Brain microvascular endothelial cell (primary cell): Measurements from ENCODE around the gene SOX5.

Experiments used
- DNase-seq: peaks from one replicate; pipeline ENCODE4 v3.0.0-alpha.2; 2020
- H3K27ac ChIP-seq: fragments of 250-450 bp; sonication (Bioruptor Pico); 2 replicates; pipeline ENCODE4 v1.5.1; 2020; ENCODE audit warnings: mild to moderate bottlenecking, moderate library complexity
- H3K27me3 ChIP-seq: fragments of 250-450 bp; sonication (Bioruptor Pico); replicated peaks from 2 replicates; pipeline ENCODE4 v1.5.1; 2020; ENCODE audit warnings: mild to moderate bottlenecking
- H3K36me3 ChIP-seq: fragments of 250-450 bp; sonication (Bioruptor Pico); replicated peaks from 2 replicates; pipeline ENCODE4 v1.5.1; 2020; ENCODE audit warnings: mild to moderate bottlenecking
- H3K4me3 ChIP-seq: 2 replicates; pipeline ENCODE4 v1.5.1; 2011; ENCODE audit warnings: low read depth, mild to moderate bottlenecking, control low read depth, low read length, moderate library complexity
- CTCF ChIP-seq: IDR thresholded peaks from 2 replicates; pipeline ENCODE4 v1.5.1; 2011; ENCODE audit warnings: low read depth, mild to moderate bottlenecking, moderate library complexity, low read length, control low read depth, inconsistent platforms; ENCODE audit errors: missing control alignments
- in situ Hi-C: cut with HindIII; loops from 2 replicates; pipeline ENCODE4 v1.10.0; 2017; ENCODE audit warnings: low sequenced_read_pairs, low pct_ligation_motif_present

Gene SOX5

GRCh38 chr12:23662966-23663365 is 286.5 kb downstream of the SOX5 start:
- H3K4me3 ChIP-seq = no peak overlapping the region
- in situ Hi-C loops = no loop called here
- no peak for TF ChIP-seq CTCF
- H3K27ac ChIP-seq = no peak overlapping the region
- H3K27me3 ChIP-seq = no peaks in the 10 kb centered on the region
- H3K36me3 ChIP-seq = no peaks in the 10 kb centered on the region
- no peak for DNase-seq

GRCh38 chr12:23659131-23659530 is 290.3 kb downstream of the SOX5 start:
- DNase-seq = no peak
- TF ChIP-seq CTCF = no peak
- H3K4me3 ChIP-seq = no peak overlapping the region
- in situ Hi-C loops = no loop called here
- no peaks in the 10 kb centered on the region for H3K36me3 ChIP-seq
- H3K27me3 ChIP-seq = no peaks in the 10 kb centered on the region
- no peak overlapping the region for H3K27ac ChIP-seq

- H3K27me3 ChIP-seq = no peaks in the 10 kb centered on the region
- no peak overlapping the region for H3K4me3 ChIP-seq
- no peak for TF ChIP-seq CTCF
- in situ Hi-C loops = no loop called here
- DNase-seq = no peak
- no peaks in the 10 kb centered on the region for H3K36me3 ChIP-seq
- H3K27ac ChIP-seq = no peak overlapping the region
Measured at GRCh38 chr12:23657598-23657997, 291.9 kb downstream of the SOX5 start.

GRCh38 chr12:23655884-23656283 is 293.6 kb downstream of the SOX5 start:
- Histone ChIP-seq H3K4me3 (no peak overlapping the region), H3K27me3 (no peaks in the 10 kb centered on the region), H3K36me3 (no peaks in the 10 kb centered on the region), H3K27ac (no peak overlapping the region)
- no peak for TF ChIP-seq CTCF
- in situ Hi-C loops = no loop called here
- DNase-seq = no peak

- Histone ChIP-seq H3K27ac (no peak overlapping the region), H3K27me3 (no peaks in the 10 kb centered on the region), H3K4me3 (no peak overlapping the region), H3K36me3 (no peaks in the 10 kb centered on the region)
- no peak for TF ChIP-seq CTCF
- in situ Hi-C loops = no loop called here
- no peak for DNase-seq
Measured at GRCh38 chr12:23655112-23655511, 294.4 kb downstream of the SOX5 start.

- no peak for TF ChIP-seq CTCF
- in situ Hi-C loops = no loop called here
- Histone ChIP-seq H3K4me3 (no peak overlapping the region), H3K27me3 (no peaks in the 10 kb centered on the region), H3K36me3 (no peaks in the 10 kb centered on the region), H3K27ac (no peak overlapping the region)
- DNase-seq = no peak
Measured at GRCh38 chr12:23648546-23648945, 300.9 kb downstream of the SOX5 start.
